ENCODE results near the gene SFXN3.

Gene SFXN3

DNA sequence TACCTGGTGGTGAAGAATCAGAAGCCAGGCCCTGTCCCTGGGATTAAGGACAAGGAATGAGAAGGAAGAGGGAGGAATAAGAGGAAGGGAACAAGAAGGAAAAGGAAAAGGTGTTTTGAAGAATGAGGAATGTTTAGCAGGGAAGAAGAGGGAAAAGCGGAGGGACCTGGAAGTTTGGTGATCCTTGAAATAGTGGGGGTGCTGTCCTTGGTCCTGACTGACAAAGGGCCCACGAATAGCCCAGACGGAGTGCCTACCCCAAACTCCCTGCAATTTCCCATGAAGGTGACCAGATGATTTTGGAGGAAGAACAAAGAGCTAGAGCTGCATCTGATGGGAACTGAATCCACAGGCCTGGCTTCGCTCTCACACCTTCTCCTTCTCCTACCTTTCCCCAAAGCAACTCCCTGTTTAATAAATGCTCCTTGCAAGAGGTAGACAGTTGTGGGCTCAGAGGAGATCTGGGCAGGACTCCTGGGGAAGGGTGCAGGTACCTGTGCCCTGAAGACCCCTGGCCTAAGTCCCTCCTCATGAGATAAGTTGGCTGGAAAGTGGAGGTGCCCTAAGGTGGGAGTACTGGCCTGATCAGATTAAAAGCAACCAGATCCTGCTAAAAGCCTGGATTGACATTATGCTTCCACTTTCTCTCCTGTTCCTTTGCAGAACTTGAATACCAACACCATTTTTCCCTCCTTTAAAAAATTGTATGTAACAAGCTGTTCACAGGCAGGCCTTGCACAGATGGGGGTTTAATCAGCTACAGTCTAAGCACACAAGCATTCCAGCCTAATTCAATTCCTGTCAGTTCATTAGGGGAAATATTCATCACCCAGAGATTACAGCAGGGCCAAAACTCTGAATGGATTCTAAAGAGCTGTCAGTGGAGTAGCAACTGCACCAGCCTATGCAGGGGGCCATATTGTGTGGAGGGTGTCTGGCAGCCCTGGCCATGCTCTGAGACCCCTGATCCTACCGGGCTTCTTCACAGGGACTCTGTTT lies 50.2 kb downstream of the SFXN3 start:
- DNase-seq: no peak

DNA sequence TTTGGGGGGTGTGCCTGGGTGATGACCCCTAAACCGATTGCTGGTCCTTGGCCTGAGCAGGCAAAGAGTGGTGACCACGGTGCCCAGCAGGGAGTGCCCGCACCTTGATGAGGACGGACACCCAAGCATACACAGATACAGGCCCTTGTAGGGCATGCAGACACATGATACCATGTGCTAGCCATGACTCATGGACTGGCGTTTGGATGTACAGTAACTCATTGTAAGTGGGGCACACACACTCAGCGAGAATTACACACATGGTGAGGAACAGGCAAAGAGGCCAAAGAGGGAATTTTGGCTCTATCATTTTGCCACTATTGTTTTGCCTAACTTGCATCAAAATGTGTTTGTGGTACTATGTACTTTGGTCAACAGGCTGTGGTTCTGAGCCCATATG lies 54.8 kb downstream of the SFXN3 start:
- no peak for DNase-seq

DNA sequence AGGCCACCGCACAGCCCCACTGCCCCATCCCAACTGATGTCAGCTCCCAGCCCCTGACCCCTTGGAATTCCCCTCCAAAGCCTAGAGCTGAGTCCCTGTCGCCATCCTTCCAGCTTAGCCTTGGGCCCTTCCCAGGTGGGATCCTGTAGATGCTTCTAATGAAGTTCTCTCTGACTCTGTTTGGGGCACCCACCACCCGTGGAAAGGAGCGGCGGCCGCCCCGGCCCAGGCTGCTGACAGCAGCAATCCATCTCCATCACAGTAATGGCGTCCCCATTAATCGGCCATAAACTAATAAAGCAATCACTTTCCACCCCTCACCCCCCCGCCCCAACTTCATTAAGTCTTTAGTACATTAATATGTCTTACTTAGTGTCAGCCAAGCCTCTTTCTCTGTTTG lies 56.3 kb downstream of the SFXN3 start:
- no peak for DNase-seq

DNA sequence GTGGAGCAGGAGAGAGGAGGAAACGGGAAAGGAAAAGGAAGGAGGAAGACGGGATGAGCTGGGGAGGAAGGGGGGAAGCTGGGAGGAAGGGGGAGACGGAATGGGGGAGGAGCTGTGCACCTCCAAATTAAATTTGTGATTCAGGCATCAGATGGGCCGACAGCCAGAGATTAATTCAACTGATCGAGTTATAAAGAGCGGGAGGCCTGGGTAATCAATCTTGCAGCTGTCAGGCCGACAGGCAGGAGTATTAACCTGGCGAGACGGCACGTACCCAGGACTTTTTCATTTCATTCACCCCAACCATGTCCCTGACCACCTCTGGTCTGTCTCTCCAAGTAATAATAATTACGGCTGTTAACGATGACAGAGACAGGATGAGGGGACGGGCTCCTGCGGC lies 56.9 kb downstream of the SFXN3 start:
- DNase-seq: no peak

DNA sequence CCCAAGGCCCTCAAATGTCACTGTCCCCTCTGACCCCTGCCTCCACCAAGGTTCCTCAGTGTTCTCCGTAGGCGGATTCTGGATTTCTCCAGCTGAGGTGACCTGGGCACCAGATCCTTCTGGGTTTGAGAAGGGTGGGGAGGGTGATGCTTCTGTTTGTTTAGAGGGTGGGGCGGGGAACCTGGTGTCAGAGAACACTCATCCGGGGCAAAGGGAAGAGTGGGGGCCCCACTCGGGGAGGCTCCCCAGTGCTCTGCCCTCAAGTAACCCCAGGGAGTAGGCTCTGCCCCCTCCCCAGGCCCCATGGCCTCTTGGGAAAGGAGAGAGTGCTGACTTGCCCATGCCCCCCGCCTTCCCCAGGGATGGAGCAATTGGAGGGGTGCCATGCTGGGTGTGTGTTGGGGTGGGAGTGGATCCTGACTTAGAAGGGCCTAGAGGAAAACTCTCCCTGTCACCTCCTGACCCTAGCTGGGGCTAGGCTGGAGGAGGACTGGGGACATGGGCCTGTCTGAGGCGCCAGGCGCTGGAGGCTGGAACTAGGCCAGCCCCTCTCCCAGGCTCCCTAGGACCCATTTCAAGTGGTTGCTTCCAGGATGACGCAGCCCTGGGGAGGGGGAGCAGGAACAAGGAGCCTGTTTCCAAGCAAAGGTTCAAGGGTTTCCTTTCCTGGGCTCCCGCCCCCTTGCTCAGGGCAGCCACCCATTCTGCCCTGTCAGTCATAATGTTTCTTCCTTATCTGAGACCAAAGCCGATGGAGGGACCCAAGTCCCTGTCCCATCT lies 58.7 kb downstream of the SFXN3 start:
- no peak for DNase-seq

DNA sequence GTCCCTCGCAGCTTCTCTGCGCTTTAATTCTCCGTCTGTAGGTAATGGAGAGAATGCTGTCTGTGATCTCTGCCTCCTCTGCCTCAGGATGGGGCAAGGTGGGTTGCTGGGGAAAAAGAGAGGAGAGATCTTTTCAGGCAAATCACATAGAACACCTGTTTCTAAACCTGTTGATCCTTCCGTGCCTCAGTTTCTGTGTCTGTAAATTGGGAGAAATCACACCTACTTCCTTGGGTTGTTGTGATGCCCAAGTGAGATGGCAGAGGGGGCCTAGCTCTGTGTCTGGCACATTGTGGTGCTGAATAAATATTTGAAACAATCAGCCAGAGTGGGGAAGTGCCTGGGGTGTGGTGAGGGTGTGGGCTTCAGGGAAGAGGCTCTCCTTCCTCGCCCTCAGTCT lies 59.6 kb downstream of the SFXN3 start:
- no peak for DNase-seq

Data from stimulated activated naive CD4-positive, alpha-beta T cell treated with Interleukin-2 at 50 U/mL for 16 hours (primary cell).